PC-3 (cell line): ENCODE measurements around the gene IRX2. TPM values are rescaled to one million over a fixed set of nuclear protein-coding genes. Genes with fewer than 3 reads are reported as not detected.

Source experiments
- ATAC-seq: fragments of 200-7000 bp; cut with Tn5 transposase; 2 replicates; pipeline ENCODE4 v1.9.1; 2020; ENCODE audit warnings: mild to moderate bottlenecking, moderate library complexity
- BruUV-seq: library from RNA; stranded (reverse); fragments of 400-500 nt; replicated peaks from 2 replicates; lab custom pipeline; 2021; lab: Mats Ljungman, UMichigan
- CTCF ChIA-PET: fragments of 300-600 bp; sonication (Branson Sonifier 250); formaldehyde crosslinking; loops from one replicate; lab custom pipeline; 2022; ENCODE audit warnings: antibody characterized with exemption; lab: Charles Lee
- POLR2A ChIA-PET: fragments of 300-600 bp; sonication (Branson Sonifier 250); formaldehyde crosslinking; loops from one replicate; lab custom pipeline; 2022; ENCODE audit warnings: antibody characterized with exemption; ENCODE audit not compliant: unreplicated experiment; lab: Charles Lee
- DNase-seq: peaks from one replicate; pipeline ENCODE4 v3.0.0-alpha.2; 2015
- H2AFZ ChIP-seq: fragments of 300-600 bp; sonication (generic); 2 replicates; pipeline ENCODE4 v1.6.0; 2016; ENCODE audit warnings: antibody characterized with exemption, low read length
- H3F3A ChIP-seq: fragments of 300-600 bp; sonication (generic); one replicate; pipeline ENCODE4 v1.6.0; 2017; ENCODE audit warnings: antibody characterized with exemption, low read length, control low read depth, mild to moderate bottlenecking; ENCODE audit not compliant: unreplicated experiment
- H3K27ac ChIP-seq: fragments of 300-600 bp; sonication (generic); 2 replicates; pipeline ENCODE4 v1.5.1; 2016; ENCODE audit warnings: mild to moderate bottlenecking, low read length
- H3K27me3 ChIP-seq: fragments of 300-600 bp; sonication (generic); 2 replicates; pipeline ENCODE4 v1.6.1; 2016; ENCODE audit warnings: low read length, mixed read lengths
- H3K36me3 ChIP-seq: fragments of 300-600 bp; sonication (generic); 2 replicates; pipeline ENCODE4 v1.6.1; 2016; ENCODE audit warnings: low read depth, mixed run types, low read length, mixed read lengths
- H3K4me1 ChIP-seq: fragments of 300-600 bp; sonication (generic); 2 replicates; pipeline ENCODE4 v1.5.1; 2016; ENCODE audit warnings: low read length; ENCODE audit not compliant: insufficient read depth
- H3K4me2 ChIP-seq: fragments of 300-600 bp; sonication (generic); 2 replicates; pipeline ENCODE4 v1.6.0; 2016; ENCODE audit warnings: low read length
- H3K4me3 ChIP-seq: fragments of 300-600 bp; sonication (generic); 2 replicates; pipeline ENCODE4 v1.5.1; 2016; ENCODE audit warnings: mild to moderate bottlenecking, low read length, mixed read lengths
- H3K79me2 ChIP-seq: fragments of 300-600 bp; sonication (generic); 2 replicates; pipeline ENCODE4 v1.6.1; 2017; ENCODE audit warnings: low read length, mixed read lengths
- H3K9ac ChIP-seq: fragments of 300-600 bp; sonication (generic); 2 replicates; pipeline ENCODE4 v1.6.0; 2016; ENCODE audit warnings: mild to moderate bottlenecking, low read length
- H3K9me2 ChIP-seq: fragments of 300-600 bp; sonication (generic); replicated peaks from 2 replicates; pipeline ENCODE4 v1.6.1; 2016; ENCODE audit warnings: mixed run types, low read length, mixed read lengths
- H3K9me3 ChIP-seq: fragments of 300-600 bp; sonication (generic); 2 replicates; pipeline ENCODE4 v1.6.1; 2016; ENCODE audit warnings: low read length, mixed read lengths
- H4K20me1 ChIP-seq: fragments of 300-600 bp; sonication (generic); 2 replicates; pipeline ENCODE4 v1.6.1; 2016; ENCODE audit warnings: low read length, mixed read lengths
- CTCF ChIP-seq: fragments of 300-600 bp; sonication (generic); conservative IDR thresholded peaks from 2 replicates; pipeline ENCODE4 v1.5.1; 2017; ENCODE audit warnings: antibody characterized with exemption, low read depth, mild to moderate bottlenecking, low read length
- EZH2 ChIP-seq: fragments of 300-600 bp; sonication (generic); IDR thresholded peaks from one replicate; pipeline ENCODE4 v1.6.1; 2017; ENCODE audit warnings: antibody characterized with exemption, mild to moderate bottlenecking, low read length; ENCODE audit not compliant: unreplicated experiment
- EZH2phosphoT487 ChIP-seq: fragments of 300-600 bp; sonication (generic); IDR thresholded peaks from 2 replicates; pipeline ENCODE4 v1.6.1; 2018; ENCODE audit warnings: mild to moderate bottlenecking, antibody characterized with exemption, low read length, borderline replicate concordance
- intact Hi-C: fragments of 100-400 bp; cut with micrococcal nuclease; formaldehyde crosslinking; loops from 2 replicates; pipeline ENCODE4 v1.9.0; 2023
- total RNA-seq: library from RNA; depleted of rRNA; stranded (reverse); fragments of >200 nt; gene quantifications from 2 replicates; pipeline ENCODE4 v1.2.3, GENCODE V29; 2014

IRX2 gene
- total RNA-seq, 1 experiment from 2014 or later: 10.4 TPM

GRCh38 chr5:2721385-2722138 lies 29.9 kb downstream of the IRX2 start:
- no peak overlapping the region for H3K4me3 ChIP-seq
- ATAC-seq (no peak), DNase-seq (no peak)
- H3K36me3 ChIP-seq: no peaks in the 10 kb centered on the region
- TF ChIP-seq CTCF: no peak
- TF ChIP-seq EZH2phosphoT487: no peak
- TF ChIP-seq EZH2: no peak
- CTCF ChIA-PET: no interaction called here
- H3F3A ChIP-seq: no peaks in the 10 kb centered on the region
- H3K27ac ChIP-seq: no peak overlapping the region
- H3K9me2 ChIP-seq: no peaks in the 10 kb centered on the region
- POLR2A ChIA-PET: no interaction called here
- H3K4me1 ChIP-seq: no peaks in the 10 kb centered on the region
- no peaks in the 10 kb centered on the region for H3K9me3 ChIP-seq
- no peak overlapping the region for H2AFZ ChIP-seq
- H3K79me2 ChIP-seq: no peaks in the 10 kb centered on the region
- no TSS peak for BruUV-seq
- peaks cover 69% of the 10 kb centered on the region for H3K27me3 ChIP-seq
- H3K9ac ChIP-seq: no peak overlapping the region
- H3K4me2 ChIP-seq: no peak overlapping the region
- no peaks in the 10 kb centered on the region for H4K20me1 ChIP-seq
- intact Hi-C loops: no loop called here

DNA sequence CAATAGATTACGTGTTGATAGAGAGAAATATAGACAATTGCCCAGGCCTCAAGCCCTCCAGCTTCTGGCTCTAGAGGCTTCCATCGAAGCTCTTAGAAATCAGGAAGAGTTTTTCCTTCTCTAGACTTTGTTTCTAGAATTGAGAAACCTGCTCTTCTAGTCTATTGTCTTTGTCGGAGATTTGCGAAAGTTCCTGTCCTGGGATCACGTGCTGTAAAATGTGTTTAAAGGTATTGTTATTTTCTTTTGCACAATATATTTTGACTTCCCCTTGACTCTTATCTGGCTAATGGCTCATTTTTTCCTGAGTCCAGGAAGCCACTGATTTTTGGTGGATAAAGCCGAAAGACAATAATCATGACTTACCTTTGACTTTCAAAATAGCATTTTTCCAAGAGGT lies 32.1 kb downstream of the IRX2 start:
- H3K4me2 ChIP-seq: no peak overlapping the region
- TF ChIP-seq EZH2phosphoT487 (no peak), CTCF (no peak), EZH2 (no peak)
- H3K9me2 ChIP-seq: no peaks in the 10 kb centered on the region
- H4K20me1 ChIP-seq: no peaks in the 10 kb centered on the region
- DNase-seq: no peak
- no peak overlapping the region for H3K4me3 ChIP-seq
- no peaks in the 10 kb centered on the region for H3F3A ChIP-seq
- H3K36me3 ChIP-seq: no peaks in the 10 kb centered on the region
- no peak for ATAC-seq
- no TSS peak for BruUV-seq
- peaks cover 70% of the 10 kb centered on the region for H3K27me3 ChIP-seq
- ChIA-PET POLR2A (no interaction called here), CTCF (no interaction called here)
- H3K4me1 ChIP-seq: no peaks in the 10 kb centered on the region
- H3K27ac ChIP-seq: no peak overlapping the region
- no peak overlapping the region for H2AFZ ChIP-seq
- H3K79me2 ChIP-seq: no peaks in the 10 kb centered on the region
- intact Hi-C loops: no loop called here
- no peak overlapping the region for H3K9ac ChIP-seq
- no peaks in the 10 kb centered on the region for H3K9me3 ChIP-seq

DNA sequence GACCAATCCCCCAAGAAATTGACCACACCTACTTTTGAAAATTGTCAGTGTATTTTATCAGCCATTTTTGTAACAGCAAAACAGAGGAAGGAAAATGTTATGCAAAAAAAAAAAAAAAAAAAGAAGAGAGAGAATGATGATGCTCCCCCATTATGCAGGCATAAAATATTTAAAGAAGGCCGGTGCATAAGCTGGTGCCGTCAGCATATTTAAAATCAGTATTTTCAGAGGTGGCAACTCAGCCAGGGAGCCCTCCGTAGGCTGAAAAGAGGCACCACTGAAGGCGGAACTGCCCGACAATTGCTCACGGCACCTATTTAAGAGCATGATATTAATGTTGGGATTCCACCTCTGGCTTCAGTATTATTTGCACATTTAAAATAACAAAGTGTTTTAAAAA lies 33.4 kb downstream of the IRX2 start:
- peaks cover 69% of the 10 kb centered on the region for H3K27me3 ChIP-seq
- no peak for TF ChIP-seq EZH2
- no peak for TF ChIP-seq EZH2phosphoT487
- TF ChIP-seq CTCF: no peak
- H3K9me2 ChIP-seq: no peaks in the 10 kb centered on the region
- CTCF ChIA-PET: no interaction called here
- DNase-seq (no peak), ATAC-seq (no peak)
- no peaks in the 10 kb centered on the region for H3K9me3 ChIP-seq
- POLR2A ChIA-PET: no interaction called here
- no peaks in the 10 kb centered on the region for H3K79me2 ChIP-seq
- no peak overlapping the region for H3K4me2 ChIP-seq
- no peaks in the 10 kb centered on the region for H4K20me1 ChIP-seq
- no peak overlapping the region for H3K4me3 ChIP-seq
- intact Hi-C loops: no loop called here
- H3K27ac ChIP-seq: no peak overlapping the region
- H3K4me1 ChIP-seq: no peaks in the 10 kb centered on the region
- no TSS peak for BruUV-seq
- H3K36me3 ChIP-seq: no peaks in the 10 kb centered on the region
- no peaks in the 10 kb centered on the region for H3F3A ChIP-seq
- no peak overlapping the region for H2AFZ ChIP-seq
- H3K9ac ChIP-seq: no peak overlapping the region
